Measurements from ENCODE around the gene SNAPIN. TPM values are rescaled to one million over a fixed set of nuclear protein-coding genes. Genes with fewer than 3 reads are reported as not detected.

The SNAPIN gene
- total and polyA plus RNA-seq, 9 of the 15 experiments (the other 6 are each of a cell fraction or from before 2014, with no cell fraction given): 11.2 to 43.9 (median 32.3) TPM

GRCh38 chr1:153631047-153632022 lies 27.2 kb upstream of the SNAPIN start:
- DNase-seq (ENCODE audit: extremely low read depth in 1 of 4, low spot score in 3 of 4): no peak
- ChIA-PET CTCF (ENCODE audit: low intra/inter-chr PET ratio) (no interaction called here), POLR2A (interaction anchor here (0.6 to 1.5 kb wide), 4 partner anchors 15 to 178 kb away, joined by 3 to 5 read pairs (median 4); partner anchors contain the start of gene S100A14)
- no TSS peak for BruUV-seq (replicated peaks)
- Histone ChIP-seq H3K4me2 (ENCODE audit: insufficient read depth, low read length) (no peak overlapping the region), H2AFZ (ENCODE audit: low read depth, low read length) (no peak overlapping the region), H3K4me1 (replicated peaks in 1 of 2; ENCODE audit: control insufficient read depth in 2 of 2, insufficient read depth in 2 of 2, low read length in 2 of 2) (peaks cover 33 to 47% of the 10 kb centered on the region in 2 experiments), H3K36me3 (ENCODE audit: control insufficient read depth, insufficient read depth, low read length) (peaks cover 8% of the 10 kb centered on the region; the same call in 2 of the 3 replicates), H3K4me3 (no peak overlapping the region), H3K27me3 (ENCODE audit: control insufficient read depth in 2 of 2, insufficient read depth in 2 of 2, low read length in 2 of 2) (no peaks in the 10 kb centered on the region), H3K79me2 (ENCODE audit: control insufficient read depth, insufficient read depth, low read length) (peaks cover 27% of the 10 kb centered on the region), H3K9me1 (ENCODE audit: control insufficient read depth, insufficient read depth, low read length) (no peaks in the 10 kb centered on the region), H4K20me1 (replicated peaks; ENCODE audit: control insufficient read depth, insufficient read depth, low read length) (no peaks in the 10 kb centered on the region), H3K9ac (ENCODE audit: insufficient read depth in 1 of 2, low read depth in 2 of 2, low read length in 2 of 2) (no peak overlapping the region), H3K9me3 (replicated peaks; ENCODE audit: control insufficient read depth, insufficient read depth, low read depth, low read length) (no peaks in the 10 kb centered on the region), H3K27ac (ENCODE audit: extremely low read depth, low read depth, low read length) (no peak overlapping the region)
- in situ Hi-C loops (cut with MboI): no loop called here
- intact Hi-C loops (cut with micrococcal nuclease): loop anchor here (5.0 kb wide), 1 partner anchor 99 kb away; no protein-coding TSS in a partner anchor
- WGBS (ENCODE audit: insufficient coverage, low coverage, missing lambda C conversion rate): 60% methylated on average over 9 of the region's 10 CpGs
- no peak for FAIRE-seq
- TF ChIP-seq FOXA1 (IDR thresholded peaks at IDR 0.05; ENCODE audit: borderline replicate concordance) (no peak), ZNF280B (CRISPR knock-in tag; IDR thresholded peaks at IDR 0.05) (no peak), EGR1 (conservative IDR thresholded peaks at IDR 0.05) (0 out of 2 replicates have a peak, but pooled peaks have one; percentile 7), THAP12 (CRISPR knock-in tag; IDR thresholded peaks at IDR 0.05) (no peak), HES1 (IDR thresholded peaks at IDR 0.05; ENCODE audit: low read depth) (no peak), CBX8 (IDR thresholded peaks at IDR 0.05; ENCODE audit: borderline replicate concordance, extremely low read depth, low read depth, low read length, poor library complexity, severe bottlenecking) (no peak)
- ATAC-seq: no peak

Data from K562 (cell line).